Fibroblast of peridontal ligament (primary cell): Measurements from ENCODE around the gene FAM234A.
"Not testable (repeated sequence)": the region's sequence is repeated elsewhere in the genome, so short reads cannot be mapped to it uniquely, and the experiment has no call there.

Source experiments
- DNase-seq: peaks from one replicate; pipeline ENCODE4 v3.0.0-alpha.2; 2010; ENCODE audit errors: extremely low read depth

The FAM234A gene

DNA sequence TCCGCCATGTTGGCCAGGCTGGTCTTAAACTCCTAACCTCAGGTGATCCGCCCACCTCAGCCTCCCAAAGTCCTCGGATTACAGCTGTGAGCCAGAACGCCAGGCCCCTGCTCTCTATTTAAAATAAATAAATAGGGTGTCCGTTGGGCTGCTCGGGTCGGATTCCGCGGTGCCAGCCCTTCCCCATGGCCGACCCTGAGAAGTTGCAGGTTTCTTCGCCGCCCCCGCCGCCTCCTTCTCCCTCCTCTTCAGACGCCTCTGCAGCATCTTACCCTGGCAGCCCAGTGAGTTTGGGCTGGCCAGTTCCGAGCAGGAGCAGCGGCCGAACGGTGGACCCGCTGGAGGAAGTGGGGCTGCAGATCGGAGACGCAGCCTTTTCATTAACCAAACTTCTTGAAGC lies 3.7 kb upstream of the FAM234A start:
- no peak for DNase-seq

DNA sequence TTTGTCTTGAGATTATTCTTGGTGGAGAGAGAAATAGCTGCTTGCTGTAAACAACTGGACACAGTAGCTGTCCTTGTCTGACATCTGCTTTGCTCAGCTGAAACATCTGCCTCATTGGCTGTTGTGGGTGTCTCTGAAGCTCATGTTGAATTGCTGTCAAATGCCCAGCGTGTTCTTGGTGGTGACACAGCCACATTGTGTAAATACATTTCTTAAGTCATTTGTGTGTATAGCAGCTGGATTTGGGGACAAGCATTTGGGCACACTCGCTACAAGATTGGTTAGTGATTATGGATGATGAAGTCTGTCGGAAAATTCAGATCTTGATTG lies 5.3 kb downstream of the FAM234A start:
- peak; percentile 5 for DNase-seq

DNA sequence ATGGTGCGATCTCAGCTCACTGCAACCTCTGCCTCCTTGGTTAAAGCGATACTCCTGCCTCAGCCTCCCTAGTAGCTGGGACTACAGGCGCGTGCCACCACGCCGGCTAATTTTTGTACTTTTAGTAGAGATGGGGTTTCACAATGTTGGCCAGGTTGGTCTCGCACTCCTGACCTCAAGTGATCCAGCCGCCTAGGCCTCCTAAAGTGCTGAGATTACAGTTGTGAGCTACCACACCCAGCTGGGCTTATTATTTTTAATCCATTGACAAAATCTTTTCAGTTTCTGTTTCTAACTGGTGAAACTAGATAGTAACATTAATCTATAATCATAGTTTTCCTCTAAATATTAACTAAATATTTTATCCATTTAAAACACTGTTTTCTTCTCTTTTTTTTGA lies 5.9 kb downstream of the FAM234A start:
- no peak for DNase-seq

DNA sequence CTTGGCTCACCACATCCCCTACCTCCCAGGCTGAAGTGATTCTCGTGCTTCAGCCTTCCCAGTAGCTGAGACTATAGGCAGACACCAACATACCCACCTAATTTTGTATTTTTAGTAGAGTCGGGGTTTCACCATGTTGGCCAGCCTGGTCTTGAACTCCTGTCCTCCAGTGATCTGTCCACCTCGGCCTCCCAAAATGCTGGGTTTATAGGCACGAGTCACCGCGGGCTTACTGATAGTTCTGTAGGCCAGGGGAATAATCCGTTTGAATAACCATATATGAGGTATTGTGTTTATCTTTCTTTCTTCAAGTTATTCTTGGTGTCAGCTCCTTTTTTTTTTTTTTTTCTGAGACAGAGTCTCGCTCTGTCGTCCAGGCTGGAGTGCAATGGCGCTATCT lies 7.7 kb downstream of the FAM234A start:
- no peak for DNase-seq

DNA sequence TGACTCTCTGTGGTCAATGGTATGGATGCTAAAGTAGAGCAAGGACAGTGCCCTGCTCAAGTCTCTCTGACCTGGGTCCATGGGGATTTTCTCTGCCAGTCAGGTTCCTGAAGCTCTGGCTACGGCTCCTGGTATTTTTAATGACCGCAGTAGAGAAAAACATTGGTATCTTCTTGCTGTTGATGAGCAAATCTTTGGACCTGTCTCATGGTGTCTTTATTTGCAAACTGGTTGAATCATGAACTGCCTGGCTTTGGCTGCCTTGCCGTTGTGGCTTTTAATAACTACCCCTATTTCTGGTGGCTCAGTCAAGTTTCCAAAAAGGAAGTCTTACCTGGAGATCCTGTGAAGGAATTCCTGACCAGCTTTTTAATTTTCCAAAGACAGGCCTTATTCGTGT lies 8.7 kb downstream of the FAM234A start:
- no peak for DNase-seq

DNA sequence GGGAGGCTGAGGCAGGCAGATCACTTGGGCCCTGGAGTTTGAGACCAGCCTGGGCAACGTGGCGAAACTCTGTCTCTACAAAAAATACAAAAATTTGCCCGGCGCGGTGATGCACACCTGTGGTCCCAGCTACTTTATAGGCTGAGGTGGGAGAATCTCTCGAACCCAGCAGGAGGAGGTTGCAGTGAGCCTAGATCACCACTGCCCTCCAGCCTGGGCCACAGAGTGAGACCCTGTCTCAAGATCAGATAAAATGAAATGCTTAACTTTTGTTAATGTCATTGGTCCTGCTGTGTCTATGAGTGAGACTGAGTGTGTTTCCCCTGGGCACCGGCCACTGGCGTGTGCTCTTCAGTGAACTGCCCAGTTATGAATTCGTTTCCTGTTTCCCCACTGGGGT lies 10.5 kb downstream of the FAM234A start:
- DNase-seq: no peak

DNA sequence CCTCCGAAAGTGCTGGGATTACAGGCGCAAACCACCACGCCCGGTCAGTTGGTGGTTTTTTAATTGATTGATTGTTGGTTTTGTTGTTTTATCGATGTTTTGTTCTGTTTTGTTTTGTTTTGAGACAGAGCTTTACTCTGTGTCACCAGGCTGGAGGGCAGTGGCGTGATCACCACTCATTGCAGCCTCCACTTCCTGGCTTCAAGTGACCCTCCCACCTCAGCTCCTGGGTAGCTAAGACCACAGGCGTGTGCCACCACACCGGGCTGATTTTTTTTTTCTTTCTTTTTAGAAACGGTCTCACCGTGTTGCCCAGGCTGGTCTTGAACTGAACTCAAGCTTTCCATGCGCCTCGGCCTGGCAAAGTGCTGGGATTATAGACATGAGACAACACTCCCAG lies 12.4 kb downstream of the FAM234A start:
- DNase-seq: no peak

DNA sequence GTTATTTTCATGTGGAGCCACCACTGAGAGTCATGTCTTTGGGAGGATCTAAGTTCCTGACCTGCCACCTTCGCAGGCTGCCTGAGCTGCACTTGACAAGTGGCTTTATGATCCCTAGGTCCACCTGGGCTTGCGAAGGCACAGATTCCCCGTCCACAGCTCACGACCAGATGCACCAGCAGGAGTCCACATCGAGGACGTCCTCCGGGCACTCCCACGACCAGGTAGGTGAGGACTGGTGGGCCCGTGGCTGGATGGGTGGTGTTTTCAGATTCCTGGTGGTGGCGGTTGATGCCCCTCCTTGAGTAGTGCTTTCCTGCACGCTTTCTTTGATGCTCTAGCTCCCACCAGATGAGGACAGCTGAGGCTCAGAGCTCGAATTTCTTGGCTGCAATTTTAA lies 14.8 kb downstream of the FAM234A start:
- no peak for DNase-seq

DNA sequence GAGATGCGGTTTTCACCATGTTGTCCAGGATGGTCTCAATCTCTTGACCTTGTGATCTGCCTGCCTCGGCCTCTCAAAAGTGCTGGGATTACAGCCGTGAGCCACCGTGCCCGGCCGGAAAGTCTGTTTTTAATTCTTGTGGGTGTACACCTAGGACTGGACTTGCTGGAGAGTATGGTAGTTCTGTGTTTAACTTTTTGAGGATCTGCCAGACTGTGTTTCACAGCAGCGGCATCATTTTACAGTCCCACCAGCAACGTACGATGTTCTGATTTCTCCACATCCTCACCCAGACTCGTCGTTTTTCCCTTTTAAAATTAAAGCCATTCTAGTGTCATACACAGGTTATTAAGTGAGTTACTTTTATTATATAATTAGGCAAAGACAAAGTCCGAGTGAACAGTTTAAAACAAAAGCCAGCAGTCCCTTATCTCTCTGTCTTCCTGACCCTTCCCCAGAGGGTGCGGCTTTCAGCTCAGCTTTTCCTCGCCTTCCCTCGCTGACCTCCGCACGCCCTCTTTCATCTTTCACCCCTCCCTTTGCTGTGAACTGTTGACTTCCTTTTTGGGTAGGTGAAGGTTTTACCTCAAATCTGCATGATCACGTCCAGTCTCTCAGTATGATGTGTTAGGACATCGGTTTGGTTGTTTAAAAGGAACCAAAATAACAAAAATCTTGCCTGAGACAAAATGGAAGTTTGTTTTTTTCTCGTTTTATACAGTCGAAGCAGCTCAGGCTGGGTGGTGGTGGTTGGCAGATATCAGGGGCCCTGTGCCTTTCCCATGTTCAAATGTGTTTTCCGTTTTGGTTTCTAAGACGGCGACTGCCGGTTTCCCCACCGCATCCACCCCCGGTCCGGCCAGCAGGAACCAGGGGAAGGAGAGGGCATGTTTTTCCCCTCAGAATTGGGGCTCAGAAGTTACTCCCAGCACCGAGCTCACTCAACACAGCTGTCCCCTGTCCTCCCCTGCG lies 18.0 kb downstream of the FAM234A start:
- DNase-seq: no peak

DNA sequence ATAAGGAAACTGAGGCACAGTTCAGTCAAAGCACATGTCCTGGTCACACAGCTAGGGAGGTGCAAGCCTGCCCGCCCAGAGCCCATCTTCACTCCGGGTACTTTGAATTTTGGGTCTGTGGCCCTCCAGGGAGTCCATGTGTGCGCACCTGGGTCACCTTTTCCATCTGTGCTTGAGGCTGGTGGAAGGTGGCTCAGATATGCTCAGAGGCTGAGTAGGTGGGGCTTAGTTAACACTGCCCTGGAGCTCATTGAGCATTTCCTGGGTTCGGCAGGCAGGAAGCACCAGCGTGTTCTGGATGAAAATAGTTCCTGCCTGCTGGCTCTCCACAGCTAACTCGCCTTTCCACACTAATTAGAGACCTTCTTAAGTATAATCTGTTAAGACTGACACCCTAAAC lies 19.2 kb downstream of the FAM234A start:
- no peak for DNase-seq

DNA sequence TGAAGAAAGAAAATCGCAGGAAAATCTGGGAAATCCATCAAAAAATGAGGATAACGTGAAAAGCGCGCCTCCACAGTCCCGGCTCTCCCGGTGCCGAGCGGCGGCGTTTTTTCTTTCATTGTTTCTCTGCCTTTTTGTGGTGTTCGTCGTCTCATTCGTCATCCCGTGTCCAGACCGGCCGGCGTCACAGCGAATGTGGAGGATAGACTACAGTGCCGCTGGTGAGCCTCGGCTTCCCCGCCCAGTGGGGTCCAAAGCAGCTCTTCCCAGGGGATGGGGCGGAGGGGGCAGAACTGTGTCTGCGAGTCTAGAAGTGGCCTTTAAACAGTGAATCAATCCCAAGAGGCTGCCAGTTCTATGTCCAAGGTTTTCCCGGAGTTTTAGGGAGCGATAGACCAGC lies 19.8 kb downstream of the FAM234A start:
- DNase-seq: no peak

DNA sequence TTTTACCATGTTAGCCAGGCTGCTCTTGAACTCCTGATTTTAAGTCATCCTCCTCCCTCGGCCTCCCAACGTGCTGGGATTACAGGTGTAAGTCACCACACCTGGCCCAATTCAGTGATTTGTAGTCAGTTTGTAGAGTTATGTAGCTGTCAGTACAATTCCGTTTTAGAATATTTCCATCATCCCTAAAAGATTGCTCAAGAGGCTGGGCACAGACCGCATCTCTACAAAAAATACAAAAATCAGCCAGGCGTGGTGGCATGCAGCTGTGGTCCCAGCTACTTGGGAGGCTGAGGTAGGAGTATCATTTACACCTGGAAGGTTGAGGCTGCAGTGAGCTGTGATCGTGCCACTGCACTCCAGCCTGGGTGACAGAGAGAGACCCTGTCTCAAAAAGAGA lies 20.6 kb downstream of the FAM234A start:
- no peak for DNase-seq

DNA sequence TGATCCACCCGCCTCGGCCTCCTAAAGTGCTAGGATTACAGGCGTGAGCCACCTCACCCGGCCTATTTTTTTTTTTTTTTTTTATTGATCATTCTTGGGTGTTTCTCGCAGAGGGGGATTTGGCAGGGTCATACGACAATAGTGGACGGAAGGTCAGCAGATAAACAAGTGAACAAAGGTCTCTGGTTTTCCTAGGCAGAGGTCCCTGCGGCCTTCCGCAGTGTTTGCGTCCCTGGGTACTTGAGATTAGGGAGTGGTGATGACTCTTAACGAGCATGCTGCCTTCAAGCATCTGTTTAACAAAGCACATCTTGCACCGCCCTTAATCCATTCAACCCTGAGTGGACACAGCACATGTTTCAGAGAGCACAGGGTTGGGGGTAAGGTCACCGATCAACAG lies 23.5 kb downstream of the FAM234A start:
- DNase-seq: not testable (repeated sequence)

DNA sequence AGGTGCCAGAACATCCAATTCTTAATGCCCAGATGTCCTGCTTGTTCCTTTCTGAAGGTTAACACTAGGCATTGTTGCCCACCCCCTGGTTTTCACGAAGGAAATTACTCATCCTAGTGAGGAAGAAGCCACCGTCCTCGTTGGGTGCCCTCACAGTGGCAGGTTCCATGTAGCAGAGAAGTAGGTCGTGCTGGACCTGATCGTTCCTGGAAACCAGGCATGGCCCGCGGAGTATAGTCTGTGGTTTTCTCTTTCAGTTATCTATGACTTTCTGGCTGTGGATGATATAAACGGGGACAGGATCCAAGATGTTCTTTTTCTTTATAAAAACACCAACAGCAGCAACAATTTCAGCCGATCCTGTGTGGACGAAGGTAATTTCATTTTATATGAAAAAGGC lies 24.6 kb downstream of the FAM234A start:
- DNase-seq: no peak

DNA sequence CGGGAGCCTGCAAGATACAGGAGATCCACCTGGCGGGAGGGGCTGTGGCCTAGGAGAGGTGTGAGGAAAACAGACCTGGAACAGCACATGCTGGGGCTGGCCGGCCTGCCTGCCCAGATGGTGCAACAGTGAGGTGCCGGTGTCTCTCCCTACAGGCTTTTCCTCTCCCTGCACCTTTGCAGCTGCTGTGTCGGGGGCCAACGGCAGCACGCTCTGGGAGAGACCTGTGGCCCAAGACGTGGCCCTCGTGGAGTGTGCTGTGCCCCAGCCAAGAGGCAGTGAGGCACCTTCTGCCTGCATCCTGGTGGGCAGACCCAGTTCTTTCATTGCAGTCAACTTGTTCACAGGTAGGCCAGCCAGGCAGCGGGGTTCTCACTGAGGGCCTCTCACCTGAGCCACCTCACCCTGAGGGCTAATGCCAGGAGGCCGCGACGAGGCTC lies 25.2 kb downstream of the FAM234A start:
- DNase-seq: no peak

DNA sequence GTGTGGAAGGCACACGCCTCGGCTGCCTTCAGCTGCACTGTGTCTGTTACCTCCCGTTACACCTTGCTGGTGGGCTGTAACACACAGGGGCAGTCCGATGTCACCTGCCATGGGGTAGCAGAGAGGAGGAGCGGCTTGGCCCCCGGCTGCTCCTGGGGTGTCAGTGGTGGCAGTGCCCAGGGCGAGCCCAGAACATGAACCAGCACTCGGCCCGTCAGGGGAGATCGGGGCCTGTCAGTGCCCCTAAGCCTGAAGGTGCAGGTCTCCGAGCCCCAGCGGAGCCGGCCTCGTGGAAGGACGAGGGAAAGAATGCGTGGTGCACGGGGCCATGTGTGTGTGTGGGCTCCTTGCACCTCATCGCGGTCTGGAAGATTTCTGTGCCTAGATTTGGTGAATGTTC lies 25.7 kb downstream of the FAM234A start:
- DNase-seq: no peak

DNA sequence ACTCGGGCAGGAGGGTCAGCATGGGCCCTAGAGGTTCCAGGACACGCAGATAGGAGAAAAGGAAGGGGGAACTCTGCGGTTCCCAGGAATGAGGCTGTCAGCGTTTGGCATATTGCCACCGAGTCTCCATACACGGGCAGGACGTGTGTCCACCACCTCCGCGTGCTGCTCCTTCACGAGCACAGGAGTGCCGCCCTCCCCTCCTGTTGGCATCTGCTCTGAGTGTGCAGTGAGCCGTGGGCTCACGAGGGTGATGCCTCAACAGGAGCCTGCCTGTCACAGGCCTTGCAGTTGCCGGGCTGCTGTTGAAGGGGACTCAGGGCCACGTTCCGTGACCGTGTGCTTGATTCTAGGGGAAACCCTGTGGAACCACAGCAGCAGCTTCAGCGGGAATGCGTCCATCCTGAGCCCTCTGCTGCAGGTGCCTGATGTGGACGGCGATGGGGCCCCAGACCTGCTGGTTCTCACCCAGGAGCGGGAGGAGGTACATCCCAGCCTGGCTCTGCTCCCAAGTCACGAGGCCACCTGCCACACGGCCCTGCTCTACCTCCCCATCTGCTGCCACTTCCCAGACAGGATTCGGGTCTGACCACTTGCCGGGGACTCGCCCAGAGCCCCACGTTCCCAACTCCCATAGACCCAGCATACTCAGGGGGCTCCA lies 26.5 kb downstream of the FAM234A start:
- no peak for DNase-seq

DNA sequence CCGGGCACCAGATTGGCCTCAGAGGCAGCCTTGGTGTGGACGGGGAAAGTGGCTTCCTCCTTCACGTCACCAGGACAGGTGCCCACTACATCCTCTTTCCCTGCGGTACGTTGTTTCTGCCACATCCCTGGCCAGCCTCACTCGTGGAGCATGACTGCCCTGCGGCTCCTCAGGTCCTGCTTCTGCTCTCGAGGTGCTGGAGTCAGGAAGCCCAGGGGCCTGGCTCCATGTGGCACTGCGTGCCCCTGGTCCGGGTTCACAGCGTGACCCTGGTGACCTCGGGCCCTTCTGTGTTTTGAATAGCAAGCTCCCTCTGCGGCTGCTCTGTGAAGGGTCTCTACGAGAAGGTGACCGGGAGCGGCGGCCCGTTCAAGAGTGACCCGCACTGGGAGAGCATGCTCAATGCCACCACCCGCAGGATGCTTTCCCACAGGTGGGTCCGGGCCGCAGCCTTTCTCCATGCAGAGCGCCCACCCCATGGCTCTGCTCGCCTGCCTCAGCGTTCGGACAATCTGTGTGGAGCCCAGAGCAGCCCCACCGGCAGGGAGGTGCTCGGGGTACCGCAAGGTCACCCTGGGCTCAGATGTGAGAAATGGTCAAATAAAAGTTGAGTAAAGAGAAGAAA lies 27.6 kb downstream of the FAM234A start:
- no peak for DNase-seq

DNA sequence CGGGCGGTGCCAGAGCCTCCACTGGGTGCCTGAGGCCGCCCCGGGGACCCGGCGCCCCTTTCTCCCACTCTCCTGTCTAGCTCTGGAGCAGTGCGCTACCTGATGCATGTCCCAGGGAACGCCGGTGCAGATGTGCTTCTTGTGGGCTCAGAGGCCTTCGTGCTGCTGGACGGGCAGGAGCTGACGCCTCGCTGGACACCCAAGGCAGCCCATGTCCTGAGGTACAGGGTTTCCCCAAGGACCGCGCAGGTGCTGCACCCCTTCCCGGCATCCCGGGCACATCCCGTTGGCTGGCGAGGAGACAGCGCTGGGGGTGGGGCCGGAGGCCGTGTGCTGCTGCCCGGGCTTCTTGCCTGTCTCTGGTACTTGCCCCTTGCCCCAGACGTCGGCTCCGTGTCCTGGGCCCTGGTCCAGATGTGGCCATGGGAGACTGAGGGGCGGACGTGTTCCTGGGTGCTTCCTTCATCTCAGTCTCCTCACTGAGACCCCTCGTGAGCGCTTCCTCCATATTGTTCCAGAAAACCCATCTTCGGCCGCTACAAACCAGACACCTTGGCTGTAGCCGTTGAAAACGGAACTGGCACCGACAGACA lies 28.7 kb downstream of the FAM234A start:
- DNase-seq: no peak

DNA sequence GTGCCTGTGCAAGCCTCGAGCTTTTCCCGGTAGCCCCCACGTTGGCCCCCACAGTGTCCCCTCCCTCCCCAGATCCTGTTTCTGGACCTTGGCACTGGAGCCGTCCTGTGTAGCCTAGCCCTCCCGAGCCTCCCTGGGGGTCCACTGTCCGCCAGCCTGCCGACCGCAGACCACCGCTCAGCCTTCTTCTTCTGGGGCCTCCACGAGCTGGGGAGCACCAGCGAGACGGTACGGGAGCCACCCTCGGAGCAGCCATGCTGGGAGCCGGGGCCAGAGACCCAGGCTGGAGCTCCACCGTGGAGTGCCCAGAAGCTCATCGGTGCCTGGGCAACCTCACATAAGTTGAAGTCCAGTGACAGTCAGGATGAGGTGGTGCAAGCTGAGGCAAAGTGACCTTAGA lies 29.3 kb downstream of the FAM234A start:
- DNase-seq: no peak

DNA sequence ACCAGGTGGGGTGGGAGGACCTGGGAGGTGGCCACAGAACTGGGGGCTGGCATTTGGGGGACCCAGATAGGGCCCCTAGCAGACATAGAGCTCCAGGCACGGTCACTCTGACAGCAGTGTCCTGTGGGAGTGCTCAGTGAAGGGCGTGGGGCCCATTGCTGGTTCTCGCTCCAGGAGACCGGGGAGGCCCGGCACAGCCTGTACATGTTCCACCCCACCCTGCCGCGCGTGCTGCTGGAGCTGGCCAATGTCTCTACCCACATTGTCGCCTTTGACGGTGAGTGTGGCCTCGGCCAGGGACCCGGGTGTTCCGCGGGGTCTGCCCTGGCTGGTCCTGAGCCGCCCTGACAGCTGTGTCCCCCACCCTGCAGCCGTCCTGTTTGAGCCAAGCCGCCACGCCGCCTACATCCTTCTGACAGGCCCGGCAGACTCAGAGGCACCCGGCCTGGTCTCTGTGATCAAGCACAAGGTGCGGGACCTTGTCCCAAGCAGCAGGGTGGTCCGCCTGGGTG lies 29.9 kb downstream of the FAM234A start:
- no peak for DNase-seq

DNA sequence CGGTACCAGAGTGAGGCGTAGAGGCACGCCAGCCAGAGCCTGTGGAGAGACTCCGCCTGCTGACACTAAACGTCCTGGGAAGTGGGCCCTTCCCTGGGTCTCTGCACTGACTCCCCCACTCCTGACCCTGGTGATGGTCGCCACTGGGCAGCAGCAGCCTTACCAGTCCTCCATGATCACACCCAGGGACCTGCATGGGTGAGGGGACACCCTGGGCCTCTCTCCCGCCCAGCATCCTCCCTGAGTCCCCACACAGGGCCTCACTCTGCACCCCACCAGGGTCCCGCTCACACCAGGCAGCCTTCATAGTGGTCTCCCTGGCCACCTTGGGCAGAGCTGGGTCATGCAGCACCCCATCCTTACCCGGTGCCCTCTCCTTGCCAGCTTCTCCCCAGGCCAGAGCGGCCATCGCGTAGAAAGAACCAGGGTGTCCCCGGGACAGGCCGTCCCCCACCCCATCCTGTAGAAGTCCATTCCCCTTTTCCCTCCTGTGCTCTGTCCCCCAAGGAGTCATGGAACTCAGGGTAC lies 30.4 kb downstream of the FAM234A start:
- no peak for DNase-seq
